Prostate gland (tissue), 2 donors: ENCODE measurements around the gene GRPEL2.

ENCODE experiments used
- CTCF ChIP-seq, 4 experiments: fragments of 200-600 bp in 2 of 4; fragments of 450-650 bp in 2 of 4; sonication (generic) in 2 of 4; IDR thresholded peaks; 1 replicate in 3 of 4; 2 replicates in 1 of 4; pipeline ENCODE4 v1.5.1; 2016 to 2019; ENCODE audit warnings: antibody characterized with exemption in 4 of 4, mild to moderate bottlenecking in 2 of 4, moderate library complexity in 2 of 4
- POLR2A ChIP-seq: fragments of 450-650 bp; IDR thresholded peaks from one replicate; pipeline ENCODE4 v1.6.1; 2016; ENCODE audit warnings: antibody characterized with exemption, mild to moderate bottlenecking
- POLR2AphosphoS5 ChIP-seq: sonication (generic); formaldehyde crosslinking; IDR thresholded peaks from one replicate; pipeline ENCODE4 v1.6.1; 2017; ENCODE audit warnings: antibody characterized with exemption

- TF ChIP-seq POLR2A (no peak), CTCF (IDR thresholded peaks at IDR 0.05) (no peak), POLR2AphosphoS5 (no peak)
These were observed 47.8 kb upstream of the GRPEL2 start for GRCh38 chr5:149297340-149298025.
